ENCODE results near the gene TIGD2. TPM values are rescaled to one million over a fixed set of nuclear protein-coding genes. Genes with fewer than 3 reads are reported as not detected.

The TIGD2 gene
- total and polyA plus RNA-seq, 2 of the 13 experiments (the other 11 are each of a cell fraction or from before 2014, with no cell fraction given): 3.1 to 15.5 TPM

DNA sequence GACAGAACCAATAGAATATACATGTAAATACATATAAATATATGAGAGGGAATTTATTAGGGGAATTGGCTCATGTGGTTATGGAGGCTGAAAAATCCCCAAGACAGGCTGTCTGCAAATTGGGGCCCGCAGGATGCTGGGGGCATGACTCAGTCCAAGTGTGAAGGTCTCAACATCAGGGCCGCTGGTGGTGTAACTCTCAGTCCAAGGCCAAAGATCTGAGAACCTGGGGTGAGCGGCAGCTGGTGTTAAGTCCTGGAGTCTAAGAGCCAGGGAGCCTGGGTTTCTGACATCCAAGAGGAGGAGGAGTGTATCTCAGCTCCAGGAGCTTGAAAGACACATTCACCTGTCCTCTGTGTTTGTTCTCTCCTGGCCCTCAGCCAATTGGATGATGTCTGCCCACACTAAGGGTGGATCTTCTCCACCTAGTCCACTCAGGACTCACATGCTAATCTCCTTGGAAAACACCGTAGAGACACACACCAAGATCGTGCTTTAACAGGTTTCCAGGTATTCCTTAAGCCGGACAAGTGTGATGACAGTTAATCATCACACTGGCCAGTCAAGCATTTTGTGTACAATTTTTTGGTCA is 28.9 kb downstream of the TIGD2 start (continued):
- TF ChIP-seq, protein P1, sequence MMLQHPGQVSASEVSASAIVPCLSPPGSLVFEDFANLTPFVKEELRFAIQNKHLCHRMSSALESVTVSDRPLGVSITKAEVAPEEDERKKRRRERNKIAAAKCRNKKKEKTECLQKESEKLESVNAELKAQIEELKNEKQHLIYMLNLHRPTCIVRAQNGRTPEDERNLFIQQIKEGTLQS (CRISPR knock-in tag; IDR thresholded peaks at IDR 0.05): 0 out of 2 replicates have a peak, but pooled peaks have one; percentile 31
- TF ChIP-seq FOSL1 (CRISPR knock-in tag; IDR thresholded peaks at IDR 0.05; ENCODE audit: borderline replicate concordance): peak; percentile 15; the same call in 1 of the 2 replicates
- peak; percentile 52; the same call in 1 of the 2 replicates for TF ChIP-seq SALL1 (CRISPR knock-in tag; IDR thresholded peaks at IDR 0.05)
- no peak for TF ChIP-seq CBFB (CRISPR knock-in tag; IDR thresholded peaks at IDR 0.05)
- no peak for TF ChIP-seq ZNF879 (CRISPR knock-in tag; IDR thresholded peaks at IDR 0.05)
- TF ChIP-seq, protein P2, sequence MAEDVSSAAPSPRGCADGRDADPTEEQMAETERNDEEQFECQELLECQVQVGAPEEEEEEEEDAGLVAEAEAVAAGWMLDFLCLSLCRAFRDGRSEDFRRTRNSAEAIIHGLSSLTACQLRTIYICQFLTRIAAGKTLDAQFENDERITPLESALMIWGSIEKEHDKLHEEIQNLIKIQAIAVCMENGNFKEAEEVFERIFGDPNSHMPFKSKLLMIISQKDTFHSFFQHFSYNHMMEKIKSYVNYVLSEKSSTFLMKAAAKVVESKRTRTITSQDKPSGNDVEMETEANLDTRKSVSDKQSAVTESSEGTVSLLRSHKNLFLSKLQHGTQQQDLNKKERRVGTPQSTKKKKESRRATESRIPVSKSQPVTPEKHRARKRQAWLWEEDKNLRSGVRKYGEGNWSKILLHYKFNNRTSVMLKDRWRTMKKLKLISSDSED (CRISPR knock-in tag; IDR thresholded peaks at IDR 0.05): no peak
- TF ChIP-seq ZSCAN22 (CRISPR knock-in tag; IDR thresholded peaks at IDR 0.05): no peak
- TF ChIP-seq SYNCRIP (IDR thresholded peaks at IDR 0.05; ENCODE audit: insufficient read depth, low read depth, low read length): no peak
- TF ChIP-seq ZNF546 (CRISPR knock-in tag; conservative IDR thresholded peaks at IDR 0.05): no peak
- TF ChIP-seq, protein P3, sequence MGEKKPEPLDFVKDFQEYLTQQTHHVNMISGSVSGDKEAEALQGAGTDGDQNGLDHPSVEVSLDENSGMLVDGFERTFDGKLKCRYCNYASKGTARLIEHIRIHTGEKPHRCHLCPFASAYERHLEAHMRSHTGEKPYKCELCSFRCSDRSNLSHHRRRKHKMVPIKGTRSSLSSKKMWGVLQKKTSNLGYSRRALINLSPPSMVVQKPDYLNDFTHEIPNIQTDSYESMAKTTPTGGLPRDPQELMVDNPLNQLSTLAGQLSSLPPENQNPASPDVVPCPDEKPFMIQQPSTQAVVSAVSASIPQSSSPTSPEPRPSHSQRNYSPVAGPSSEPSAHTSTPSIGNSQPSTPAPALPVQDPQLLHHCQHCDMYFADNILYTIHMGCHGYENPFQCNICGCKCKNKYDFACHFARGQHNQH (CRISPR knock-in tag; IDR thresholded peaks at IDR 0.05): peak; percentile 39; the same call in 1 of the 2 replicates
- no peak for TF ChIP-seq MIER3 (CRISPR knock-in tag; IDR thresholded peaks at IDR 0.05; ENCODE audit: borderline replicate concordance)
- TF ChIP-seq MTF2 (CRISPR knock-in tag; IDR thresholded peaks at IDR 0.05; ENCODE audit: borderline replicate concordance): no peak
- no peak for TF ChIP-seq SUZ12 (IDR thresholded peaks at IDR 0.05; ENCODE audit: low read depth, low read length)
- TF ChIP-seq, protein P4, sequence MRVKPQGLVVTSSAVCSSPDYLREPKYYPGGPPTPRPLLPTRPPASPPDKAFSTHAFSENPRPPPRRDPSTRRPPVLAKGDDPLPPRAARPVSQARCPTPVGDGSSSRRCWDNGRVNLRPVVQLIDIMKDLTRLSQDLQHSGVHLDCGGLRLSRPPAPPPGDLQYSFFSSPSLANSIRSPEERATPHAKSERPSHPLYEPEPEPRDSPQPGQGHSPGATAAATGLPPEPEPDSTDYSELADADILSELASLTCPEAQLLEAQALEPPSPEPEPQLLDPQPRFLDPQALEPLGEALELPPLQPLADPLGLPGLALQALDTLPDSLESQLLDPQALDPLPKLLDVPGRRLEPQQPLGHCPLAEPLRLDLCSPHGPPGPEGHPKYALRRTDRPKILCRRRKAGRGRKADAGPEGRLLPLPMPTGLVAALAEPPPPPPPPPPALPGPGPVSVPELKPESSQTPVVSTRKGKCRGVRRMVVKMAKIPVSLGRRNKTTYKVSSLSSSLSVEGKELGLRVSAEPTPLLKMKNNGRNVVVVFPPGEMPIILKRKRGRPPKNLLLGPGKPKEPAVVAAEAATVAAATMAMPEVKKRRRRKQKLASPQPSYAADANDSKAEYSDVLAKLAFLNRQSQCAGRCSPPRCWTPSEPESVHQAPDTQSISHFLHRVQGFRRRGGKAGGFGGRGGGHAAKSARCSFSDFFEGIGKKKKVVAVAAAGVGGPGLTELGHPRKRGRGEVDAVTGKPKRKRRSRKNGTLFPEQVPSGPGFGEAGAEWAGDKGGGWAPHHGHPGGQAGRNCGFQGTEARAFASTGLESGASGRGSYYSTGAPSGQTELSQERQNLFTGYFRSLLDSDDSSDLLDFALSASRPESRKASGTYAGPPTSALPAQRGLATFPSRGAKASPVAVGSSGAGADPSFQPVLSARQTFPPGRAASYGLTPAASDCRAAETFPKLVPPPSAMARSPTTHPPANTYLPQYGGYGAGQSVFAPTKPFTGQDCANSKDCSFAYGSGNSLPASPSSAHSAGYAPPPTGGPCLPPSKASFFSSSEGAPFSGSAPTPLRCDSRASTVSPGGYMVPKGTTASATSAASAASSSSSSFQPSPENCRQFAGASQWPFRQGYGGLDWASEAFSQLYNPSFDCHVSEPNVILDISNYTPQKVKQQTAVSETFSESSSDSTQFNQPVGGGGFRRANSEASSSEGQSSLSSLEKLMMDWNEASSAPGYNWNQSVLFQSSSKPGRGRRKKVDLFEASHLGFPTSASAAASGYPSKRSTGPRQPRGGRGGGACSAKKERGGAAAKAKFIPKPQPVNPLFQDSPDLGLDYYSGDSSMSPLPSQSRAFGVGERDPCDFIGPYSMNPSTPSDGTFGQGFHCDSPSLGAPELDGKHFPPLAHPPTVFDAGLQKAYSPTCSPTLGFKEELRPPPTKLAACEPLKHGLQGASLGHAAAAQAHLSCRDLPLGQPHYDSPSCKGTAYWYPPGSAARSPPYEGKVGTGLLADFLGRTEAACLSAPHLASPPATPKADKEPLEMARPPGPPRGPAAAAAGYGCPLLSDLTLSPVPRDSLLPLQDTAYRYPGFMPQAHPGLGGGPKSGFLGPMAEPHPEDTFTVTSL (CRISPR knock-in tag; IDR thresholded peaks at IDR 0.05; ENCODE audit: borderline replicate concordance): peak; percentile 17; the same call in 1 of the 2 replicates
- TF ChIP-seq ZNF354B (CRISPR knock-in tag; IDR thresholded peaks at IDR 0.05): no peak

Data from HepG2 (cell line).